ENCODE measurements around the gene HMGN5. TPM values are rescaled to one million over a fixed set of nuclear protein-coding genes. Genes with fewer than 3 reads are reported as not detected.

Gene HMGN5
- total RNA-seq, 1 experiment from 2014 or later, result 1.9 TPM

GRCh38 chrX:81215685-81216084 lies 14.0 kb upstream of the HMGN5 start:
- no TSS peak for BruUV-seq (replicated peaks)
- H3K4me3 Mint-ChIP-seq (ENCODE audit: unreplicated experiment), result no peak overlapping the region
- Histone ChIP-seq H3K27me3 (replicated peaks; ENCODE audit: control insufficient read depth, insufficient read depth, low read length) (no peaks in the 10 kb centered on the region), H3K4me3 (ENCODE audit: low read depth, low read length) (no peak overlapping the region), H3K36me3 (ENCODE audit: control insufficient read depth, insufficient read depth, low read length) (no peaks in the 10 kb centered on the region), H3K9me3 (no peaks in the 10 kb centered on the region), H3K4me1 (no peaks in the 10 kb centered on the region)
- POLR2A ChIA-PET, result no interaction called here
- DNase-seq, result no peak
- no peak for TF ChIP-seq CTCF (IDR thresholded peaks at IDR 0.05; ENCODE audit: insufficient read depth in 1 of 2, low read depth in 1 of 2, low read length in 1 of 2, severe bottlenecking in 1 of 2, unreplicated experiment in 1 of 2)
- no peaks in the 10 kb centered on the region for H3K9me3 Mint-ChIP-seq (ENCODE audit: unreplicated experiment)
- intact Hi-C loops (cut with micrococcal nuclease; ENCODE audit: unreplicated experiment), result no loop called here
- H3K36me3 Mint-ChIP-seq (ENCODE audit: insufficient read depth, unreplicated experiment), result no peaks in the 10 kb centered on the region
- no peak overlapping the region for H3K27ac Mint-ChIP-seq (ENCODE audit: unreplicated experiment)
- H3K4me1 Mint-ChIP-seq (ENCODE audit: low read depth, unreplicated experiment), result no peaks in the 10 kb centered on the region
- no peaks in the 10 kb centered on the region for H3K27me3 Mint-ChIP-seq (ENCODE audit: insufficient read depth, unreplicated experiment)
- CTCF ChIA-PET, result no interaction called here

GRCh38 chrX:81208916-81209315 lies 7.2 kb upstream of the HMGN5 start:
- no peaks in the 10 kb centered on the region for H3K36me3 ChIP-seq (ENCODE audit: control insufficient read depth, insufficient read depth, low read length)
- H3K4me1 Mint-ChIP-seq (ENCODE audit: low read depth, unreplicated experiment), result no peaks in the 10 kb centered on the region
- TF ChIP-seq CTCF (IDR thresholded peaks at IDR 0.05; ENCODE audit: insufficient read depth in 1 of 2, low read depth in 1 of 2, low read length in 1 of 2, severe bottlenecking in 1 of 2, unreplicated experiment in 1 of 2), result no peak
- H3K27ac Mint-ChIP-seq (ENCODE audit: unreplicated experiment), result no peak overlapping the region
- no peak overlapping the region for H3K4me3 ChIP-seq (ENCODE audit: low read depth, low read length)
- no peak overlapping the region for H3K4me3 Mint-ChIP-seq (ENCODE audit: unreplicated experiment)
- H3K9me3 ChIP-seq, result no peaks in the 10 kb centered on the region
- no peaks in the 10 kb centered on the region for H3K4me1 ChIP-seq
- BruUV-seq (replicated peaks), result no TSS peak
- H3K27me3 Mint-ChIP-seq (ENCODE audit: insufficient read depth, unreplicated experiment), result no peaks in the 10 kb centered on the region
- H3K9me3 Mint-ChIP-seq (ENCODE audit: unreplicated experiment), result no peaks in the 10 kb centered on the region
- intact Hi-C loops (cut with micrococcal nuclease; ENCODE audit: unreplicated experiment), result no loop called here
- CTCF ChIA-PET, result no interaction called here
- POLR2A ChIA-PET, result no interaction called here
- H3K36me3 Mint-ChIP-seq (ENCODE audit: insufficient read depth, unreplicated experiment), result no peaks in the 10 kb centered on the region
- no peaks in the 10 kb centered on the region for H3K27me3 ChIP-seq (replicated peaks; ENCODE audit: control insufficient read depth, insufficient read depth, low read length)
- no peak for DNase-seq

- no peaks in the 10 kb centered on the region for H3K9me3 Mint-ChIP-seq (ENCODE audit: unreplicated experiment)
- TF ChIP-seq CTCF (IDR thresholded peaks at IDR 0.05; ENCODE audit: insufficient read depth in 1 of 2, low read depth in 1 of 2, low read length in 1 of 2, severe bottlenecking in 1 of 2, unreplicated experiment in 1 of 2), result no peak
- BruUV-seq (replicated peaks), result no TSS peak
- no peak overlapping the region for H3K4me3 ChIP-seq (ENCODE audit: low read depth, low read length)
- H3K36me3 Mint-ChIP-seq (ENCODE audit: insufficient read depth, unreplicated experiment), result no peaks in the 10 kb centered on the region
- no peaks in the 10 kb centered on the region for H3K4me1 ChIP-seq
- no peak overlapping the region for H3K4me3 Mint-ChIP-seq (ENCODE audit: unreplicated experiment)
- no peak for DNase-seq
- H3K36me3 ChIP-seq (ENCODE audit: control insufficient read depth, insufficient read depth, low read length), result no peaks in the 10 kb centered on the region
- ChIA-PET CTCF (no interaction called here), POLR2A (no interaction called here)
- H3K27ac Mint-ChIP-seq (ENCODE audit: unreplicated experiment), result no peak overlapping the region
- intact Hi-C loops (cut with micrococcal nuclease; ENCODE audit: unreplicated experiment), result no loop called here
- no peaks in the 10 kb centered on the region for H3K27me3 Mint-ChIP-seq (ENCODE audit: insufficient read depth, unreplicated experiment)
- H3K9me3 ChIP-seq, result no peaks in the 10 kb centered on the region
- no peaks in the 10 kb centered on the region for H3K4me1 Mint-ChIP-seq (ENCODE audit: low read depth, unreplicated experiment)
- H3K27me3 ChIP-seq (replicated peaks; ENCODE audit: control insufficient read depth, insufficient read depth, low read length), result no peaks in the 10 kb centered on the region
Observed at GRCh38 chrX:81206476-81206875, 4.8 kb upstream of the HMGN5 start.

Measured in Caco-2 (cell line).